Nephron progenitor cell (in vitro differentiated cells): ENCODE results near the gene GABRR2.

ENCODE experiments used
- DNase-seq: peaks from one replicate; pipeline ENCODE4 v3.0.0; 2021
- H3K27ac Mint-ChIP-seq: 2 replicates; pipeline ENCODE4 v1.8.0; 2021; ENCODE audit warnings: mild to moderate bottlenecking, moderate library complexity, mixed read lengths
- H3K27me3 Mint-ChIP-seq: 2 replicates; pipeline ENCODE4 v1.8.0; 2021; ENCODE audit warnings: mild to moderate bottlenecking, low read depth, mixed read lengths; ENCODE audit not compliant: poor library complexity
- H3K36me3 Mint-ChIP-seq: 2 replicates; pipeline ENCODE4 v1.8.0; 2021; ENCODE audit warnings: low read depth, mixed read lengths
- H3K4me1 Mint-ChIP-seq: 2 replicates; pipeline ENCODE4 v1.8.0; 2021; ENCODE audit warnings: mixed read lengths
- H3K4me3 Mint-ChIP-seq: 2 replicates; pipeline ENCODE4 v1.8.0; 2021; ENCODE audit warnings: mild to moderate bottlenecking, moderate library complexity, mixed read lengths
- H3K9me3 Mint-ChIP-seq: 2 replicates; pipeline ENCODE4 v1.8.0; 2021; ENCODE audit warnings: mild to moderate bottlenecking, moderate library complexity, mixed read lengths
- CTCF ChIP-seq: fragments of 200-600 bp; sonication (generic); IDR thresholded peaks from 2 replicates; pipeline ENCODE4 v1.5.0; 2021; ENCODE audit warnings: antibody characterized with exemption

Gene GABRR2

DNA sequence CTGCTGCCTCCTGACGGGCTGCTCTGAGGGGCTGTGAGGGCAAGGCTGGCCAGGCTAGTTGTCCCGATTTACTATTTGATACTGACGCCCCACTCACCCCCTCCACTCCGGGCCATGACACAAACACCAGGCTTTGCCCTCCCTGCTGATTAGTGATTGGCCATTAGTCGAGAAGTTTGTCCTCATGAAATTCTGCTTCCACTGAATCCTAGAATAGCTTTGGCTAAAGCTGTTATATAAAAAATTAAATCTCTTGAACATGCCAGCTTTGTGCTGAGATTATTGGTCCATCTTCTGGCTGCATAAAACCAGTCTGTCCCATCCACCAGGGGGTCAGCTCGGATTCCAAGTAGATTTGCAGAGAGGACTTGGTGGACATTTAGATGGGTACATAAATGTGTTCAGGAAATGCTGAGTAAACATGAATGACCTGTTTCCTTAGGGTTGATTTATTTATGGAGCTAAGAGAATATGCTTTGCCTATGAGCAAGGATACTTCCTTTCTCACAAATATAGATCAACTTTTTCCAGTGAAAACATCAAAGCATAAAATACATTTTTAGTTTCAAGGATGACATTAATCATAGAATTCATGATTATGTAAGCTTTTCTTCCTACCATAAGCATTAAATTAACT, at the start of gene GABRR2:
Gene GABRR2, minus strand, starts transcription at position 51 of the 637 bp plus-strand sequence. CDS start 134 bp downstream, outside the sequence.
- Mint-ChIP-seq H3K4me1 (peaks cover 20% of the 10 kb centered on the region), H3K27ac (no peak within 1 kb of the TSS), H3K9me3 (peaks cover 19% of the 10 kb centered on the region), H3K27me3 (peaks cover 3% of the 10 kb centered on the region), H3K4me3 (no peak within 1 kb of the TSS), H3K36me3 (peaks cover 33% of the 10 kb centered on the region)
- TF ChIP-seq CTCF = no peak
- DNase-seq = no peak

GRCh38 chr6:89364586-89364985, 49.5 kb upstream of the GABRR2 start:
- peaks cover 11% of the 10 kb centered on the region for H3K4me1 Mint-ChIP-seq
- H3K27ac Mint-ChIP-seq = no peak overlapping the region
- peaks cover 8% of the 10 kb centered on the region for H3K27me3 Mint-ChIP-seq
- no peak overlapping the region for H3K4me3 Mint-ChIP-seq
- no peak for DNase-seq
- no peak for TF ChIP-seq CTCF
- H3K9me3 Mint-ChIP-seq = no peaks in the 10 kb centered on the region
- no peaks in the 10 kb centered on the region for H3K36me3 Mint-ChIP-seq

DNA sequence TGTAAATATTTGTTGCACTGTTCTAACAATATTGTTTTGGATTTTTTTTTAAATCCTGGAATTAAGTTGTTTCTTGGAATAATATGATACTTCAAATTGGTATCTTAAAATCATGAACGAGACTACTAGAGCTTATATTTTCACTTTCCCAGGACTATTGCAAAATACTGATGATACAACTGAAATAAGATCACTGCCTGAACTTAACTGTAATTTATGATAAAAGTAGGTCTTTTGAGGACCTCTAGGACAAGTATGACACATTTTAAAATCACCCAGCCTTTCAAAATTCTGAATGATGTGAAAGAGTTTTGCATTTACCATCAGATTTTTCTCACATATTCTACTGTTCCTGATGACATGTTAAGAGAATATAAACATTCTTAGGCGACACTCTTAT, 46.1 kb upstream of the GABRR2 start:
- Mint-ChIP-seq H3K27ac (no peak overlapping the region), H3K4me3 (no peak overlapping the region), H3K4me1 (peaks cover 9% of the 10 kb centered on the region), H3K36me3 (no peaks in the 10 kb centered on the region), H3K9me3 (no peaks in the 10 kb centered on the region), H3K27me3 (peaks cover 11% of the 10 kb centered on the region)
- no peak for DNase-seq
- no peak for TF ChIP-seq CTCF

DNA sequence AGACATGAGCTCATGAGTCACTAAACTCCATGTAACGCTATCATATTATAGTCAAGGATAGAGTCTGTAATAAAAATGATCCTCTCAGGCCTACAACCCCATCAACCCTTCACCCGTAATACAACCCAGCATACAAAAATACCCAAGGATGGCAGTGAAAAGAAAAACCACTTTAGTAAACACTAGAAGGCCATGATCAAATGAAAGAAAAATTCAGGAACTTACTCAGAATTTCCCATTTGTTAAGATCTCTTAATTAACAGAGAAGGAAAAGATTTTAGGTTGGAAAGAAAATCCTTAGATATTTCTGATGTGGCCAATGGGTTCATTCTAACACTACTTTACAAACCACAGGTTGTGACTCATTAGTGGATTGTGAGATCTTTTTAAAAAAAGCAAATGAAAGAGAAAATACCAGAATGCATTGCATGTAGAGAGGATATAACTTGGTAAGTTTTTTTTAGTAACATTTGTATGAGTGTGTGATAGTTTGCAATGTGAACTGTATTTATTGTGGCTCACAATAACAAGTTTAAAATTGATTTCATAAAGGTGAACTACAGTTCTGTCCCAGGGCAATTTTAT, 45.4 kb upstream of the GABRR2 start:
- H3K4me1 Mint-ChIP-seq = peaks cover 9% of the 10 kb centered on the region
- H3K36me3 Mint-ChIP-seq = no peaks in the 10 kb centered on the region
- no peak for DNase-seq
- no peak overlapping the region for H3K27ac Mint-ChIP-seq
- no peaks in the 10 kb centered on the region for H3K9me3 Mint-ChIP-seq
- peaks cover 11% of the 10 kb centered on the region for H3K27me3 Mint-ChIP-seq
- no peak overlapping the region for H3K4me3 Mint-ChIP-seq
- no peak for TF ChIP-seq CTCF

DNA sequence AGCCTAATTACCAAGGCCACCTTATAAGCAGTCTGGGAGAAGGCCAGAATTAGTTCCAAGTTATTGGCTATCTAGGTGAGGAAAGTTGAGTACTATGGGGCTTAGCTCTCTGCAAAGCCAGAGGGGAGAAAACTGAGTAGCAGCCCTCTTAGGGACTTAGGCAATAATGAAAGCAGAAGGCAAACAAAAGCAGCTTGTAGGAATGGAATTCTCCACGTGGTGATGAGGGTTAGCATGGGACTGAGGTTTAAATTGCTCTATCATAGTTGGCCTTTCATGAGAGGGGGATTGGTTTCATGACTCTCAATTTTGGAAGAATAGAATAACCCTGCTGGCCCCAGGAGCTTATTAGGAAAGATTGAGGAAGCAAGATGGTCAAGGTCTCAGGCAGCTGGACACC, 44.5 kb upstream of the GABRR2 start:
- no peaks in the 10 kb centered on the region for H3K36me3 Mint-ChIP-seq
- no peak for DNase-seq
- H3K27me3 Mint-ChIP-seq = peaks cover 11% of the 10 kb centered on the region
- H3K27ac Mint-ChIP-seq = no peak overlapping the region
- no peaks in the 10 kb centered on the region for H3K9me3 Mint-ChIP-seq
- peaks cover 9% of the 10 kb centered on the region for H3K4me1 Mint-ChIP-seq
- no peak overlapping the region for H3K4me3 Mint-ChIP-seq
- no peak for TF ChIP-seq CTCF

GRCh38 chr6:89357390-89357789, 42.3 kb upstream of the GABRR2 start:
- DNase-seq = no peak
- no peak overlapping the region for H3K4me3 Mint-ChIP-seq

More at GRCh38 chr6:89357390-89357789, 42.3 kb upstream of the GABRR2 start:
- peaks cover 23% of the 10 kb centered on the region for H3K4me1 Mint-ChIP-seq
- no peaks in the 10 kb centered on the region for H3K9me3 Mint-ChIP-seq
- H3K36me3 Mint-ChIP-seq = no peaks in the 10 kb centered on the region
- no peak for TF ChIP-seq CTCF
- H3K27me3 Mint-ChIP-seq = peaks cover 11% of the 10 kb centered on the region
- H3K27ac Mint-ChIP-seq = no peak overlapping the region
